NOMO-1 (cell line): ENCODE results near the gene HNRNPC.
A peak's percentile ranks its signal among the peaks of the same experiment; 100 is the strongest.
"Not testable (repeated sequence)": the region's sequence is repeated elsewhere in the genome, so short reads cannot be mapped to it uniquely, and the experiment has no call there.

Source experiments
- DNase-seq, 2 experiments: peaks; one replicate each; lab custom pipeline; 2025; ENCODE audit not compliant: unreplicated experiment in 2 of 2; lab: John Stamatoyannopoulos, UW

Gene HNRNPC

GRCh38 chr14:21199611-21200560, 69.4 kb downstream of the HNRNPC start:
- no peak for DNase-seq

DNA sequence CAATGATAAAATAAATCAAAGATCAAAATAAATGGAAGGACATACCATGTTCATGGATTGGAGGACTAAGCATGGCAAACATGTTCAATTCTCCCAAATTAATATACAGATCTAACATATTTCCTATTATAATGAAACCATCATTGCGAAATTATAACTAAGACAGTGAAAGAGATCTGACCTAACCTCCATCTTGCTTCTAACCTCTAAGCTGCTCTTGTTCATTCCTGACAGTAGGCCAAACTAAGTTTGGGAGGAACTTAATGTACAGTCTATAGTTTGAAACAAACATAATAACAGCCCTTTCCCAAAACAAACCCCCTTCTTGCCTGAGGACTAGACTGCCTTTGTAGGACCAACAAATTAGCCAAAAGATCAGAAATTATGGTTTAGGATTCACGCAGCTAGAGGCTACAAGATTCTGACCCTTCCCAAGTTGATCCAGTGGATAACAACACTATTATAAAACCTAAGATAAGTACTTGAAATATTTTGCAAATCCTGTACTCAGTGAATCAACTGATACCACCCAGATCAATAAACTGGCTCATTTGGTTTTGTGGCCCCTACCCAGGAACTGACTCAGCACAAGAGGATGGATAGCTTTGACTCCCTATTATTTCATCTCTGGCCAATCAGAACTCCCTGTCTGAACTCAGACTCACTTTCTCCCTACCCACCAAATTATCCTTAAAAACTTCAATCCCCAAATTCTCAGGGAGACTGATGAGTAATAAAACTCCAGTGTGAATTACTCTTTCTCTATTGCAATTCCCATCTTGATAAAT, 71.6 kb downstream of the HNRNPC start:
- DNase-seq: no peak

- no peak for DNase-seq
Measured at GRCh38 chr14:21194597-21194996, 74.6 kb downstream of the HNRNPC start.

GRCh38 chr14:21192875-21193535, 76.2 kb downstream of the HNRNPC start:
- DNase-seq: no peak

- DNase-seq: no peak
Measured at GRCh38 chr14:21192447-21192822, 76.8 kb downstream of the HNRNPC start.

DNA sequence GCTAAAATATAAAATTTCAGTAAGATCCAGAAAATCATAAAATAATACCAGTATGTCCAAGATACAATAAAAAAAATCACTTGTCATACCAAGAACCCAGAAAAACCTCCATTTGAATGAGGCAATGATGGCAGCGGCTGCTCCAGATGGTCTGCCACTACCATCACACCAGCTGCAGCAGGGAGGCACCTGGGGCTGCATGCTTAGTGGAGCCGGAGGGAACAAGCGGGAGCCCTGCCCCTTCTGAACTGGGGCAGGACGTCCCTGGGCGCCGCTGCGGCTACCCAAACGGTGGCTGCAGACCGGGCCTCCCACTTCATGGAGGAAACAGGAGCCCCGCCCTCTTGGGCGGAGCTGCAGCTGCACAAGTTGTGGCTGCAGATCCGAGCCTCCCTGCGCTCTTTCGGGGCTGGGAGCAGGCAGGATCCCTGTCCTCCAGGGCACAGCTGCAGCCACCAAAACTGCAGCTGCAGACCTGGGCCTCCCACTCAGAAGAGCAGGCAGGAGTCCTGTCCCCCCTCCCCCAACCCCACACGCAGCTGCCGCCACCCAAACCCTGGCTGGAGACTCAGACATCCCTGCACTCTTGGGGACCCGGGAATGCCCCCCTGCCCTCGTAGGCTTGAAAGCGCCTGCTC, 77.3 kb downstream of the HNRNPC start:
- peak; percentile 74 to 77 for DNase-seq

- DNase-seq: no peak
Measured at GRCh38 chr14:21191261-21191808, 77.9 kb downstream of the HNRNPC start.

- DNase-seq: peak; percentile 42 to 63
Measured at GRCh38 chr14:21185491-21185890, 83.8 kb downstream of the HNRNPC start.

GRCh38 chr14:21184254-21184653, 85.0 kb downstream of the HNRNPC start:
- DNase-seq: no peak

DNA sequence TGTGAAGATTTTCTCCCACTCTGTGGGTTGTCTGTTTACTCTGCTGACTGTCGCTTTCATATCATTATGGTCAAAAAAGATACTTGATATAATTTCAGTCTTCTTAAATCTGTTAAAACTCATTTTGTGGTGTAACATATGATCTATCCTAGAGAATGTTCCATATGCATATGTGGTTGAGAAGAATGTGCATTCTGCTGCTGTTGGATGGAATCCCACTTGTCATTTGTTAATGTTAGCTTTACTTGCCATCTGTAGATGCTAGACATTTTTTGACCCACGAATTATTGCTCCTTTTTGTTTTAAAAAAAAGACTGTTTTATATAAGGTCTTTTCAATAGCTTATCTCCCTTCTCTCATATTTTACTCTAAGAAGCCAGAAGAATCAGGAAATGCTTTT, 87.1 kb downstream of the HNRNPC start:
- DNase-seq: no peak

GRCh38 chr14:21171128-21171527, 98.1 kb downstream of the HNRNPC start:
- no peak for DNase-seq

GRCh38 chr14:21169573-21169972, 99.7 kb downstream of the HNRNPC start:
- no peak for DNase-seq

GRCh38 chr14:21168055-21168454, 101.2 kb downstream of the HNRNPC start:
- DNase-seq: no peak

DNA sequence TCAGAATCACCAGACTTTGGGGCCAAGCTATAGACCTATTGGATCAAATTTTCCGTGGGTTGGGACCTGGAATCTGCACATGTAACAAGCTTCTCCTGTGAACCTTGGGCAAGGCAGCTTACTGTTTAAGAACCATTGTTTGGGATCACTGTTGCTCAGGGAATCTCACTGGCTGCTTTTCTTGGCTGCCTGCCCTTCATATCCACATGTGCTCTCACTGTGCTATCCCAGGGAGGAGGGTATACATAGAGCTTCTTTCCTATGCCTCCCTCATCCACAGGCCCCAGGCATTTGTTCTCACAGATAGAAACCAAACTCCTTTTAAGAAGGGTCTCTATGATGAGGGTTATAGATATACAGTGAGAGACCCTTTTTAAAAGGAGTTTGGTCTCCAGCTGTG, 103.6 kb downstream of the HNRNPC start:
- not testable (repeated sequence) for DNase-seq

DNA sequence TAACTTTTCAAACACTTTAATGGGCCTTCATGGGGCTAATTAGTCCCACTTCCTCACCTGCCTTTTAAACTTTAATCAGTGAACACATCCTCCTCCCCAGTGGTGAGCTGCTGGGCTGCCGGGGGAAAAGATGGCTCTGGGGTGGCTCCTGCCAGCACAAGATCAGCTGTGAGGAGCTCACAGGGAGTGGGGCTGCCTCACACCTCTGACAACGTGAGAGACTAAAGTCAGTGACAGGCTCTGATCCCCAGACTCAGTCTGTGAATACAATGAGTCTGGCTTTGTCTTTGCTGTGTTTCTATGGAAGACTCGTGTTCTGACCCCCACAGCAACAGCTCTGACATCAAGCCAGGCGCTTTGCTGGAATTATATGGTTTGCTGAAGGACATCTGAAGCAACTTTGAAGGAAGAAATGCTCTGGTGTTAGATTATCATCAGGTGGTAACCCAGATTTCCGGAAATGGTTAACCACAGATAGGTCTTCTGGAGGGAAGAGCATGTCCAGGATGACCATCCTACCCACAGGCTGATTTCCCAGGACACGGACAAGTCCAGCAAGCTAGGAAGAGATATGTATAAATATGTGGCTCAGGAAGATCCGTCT, 104.1 kb downstream of the HNRNPC start:
- not testable (repeated sequence) for DNase-seq

- no peak for DNase-seq
Measured at GRCh38 chr14:21163871-21164291, 105.4 kb downstream of the HNRNPC start.

GRCh38 chr14:21162081-21162480, 107.2 kb downstream of the HNRNPC start:
- no peak for DNase-seq

- no peak for DNase-seq
Measured at GRCh38 chr14:21160061-21160610, 109.1 kb downstream of the HNRNPC start.
